ENCODE results near the gene OSBPL6. TPM values are rescaled to one million over a fixed set of nuclear protein-coding genes. Genes with fewer than 3 reads are reported as not detected.

OSBPL6 gene
- total and polyA plus RNA-seq, 2 of the 13 experiments (the other 11 are each of a cell fraction or from before 2014, with no cell fraction given) = 0.03 to 0.11 TPM

GRCh38 chr2:178193496-178193822 lies 853 bp upstream of the OSBPL6 start (continued):
- TF ChIP-seq KLF16 (CRISPR knock-in tag; IDR thresholded peaks at IDR 0.05) (peak in 1 of 2 experiments; percentile 79; a peak in 2 of 4 replicates), ZNF773 (CRISPR knock-in tag; IDR thresholded peaks at IDR 0.05; ENCODE audit: borderline replicate concordance) (no peak), CTCF (CRISPR knock-in tag; IDR thresholded peaks at IDR 0.05) (0 out of 2 replicates have a peak, but pooled peaks have one; percentile 7), ATRX (CRISPR knock-in tag; IDR thresholded peaks at IDR 0.05; ENCODE audit: borderline replicate concordance) (no peak), BCL6 (CRISPR knock-in tag; IDR thresholded peaks at IDR 0.05) (peak; percentile 96), RAD21 (CRISPR knock-in tag; IDR thresholded peaks at IDR 0.05) (no peak), ZNF746 (CRISPR knock-in tag; IDR thresholded peaks at IDR 0.05) (peak; percentile 95), JUNB (CRISPR knock-in tag; IDR thresholded peaks at IDR 0.05; ENCODE audit: borderline replicate concordance) (peak; percentile 72; the same call in 1 of the 2 replicates), ZNF333 (CRISPR knock-in tag; IDR thresholded peaks at IDR 0.05; ENCODE audit: borderline replicate concordance) (0 out of 2 replicates have a peak, but pooled peaks have one; percentile 11), NONO (IDR thresholded peaks at IDR 0.05) (no peak), NONO (CRISPR knock-in tag; conservative IDR thresholded peaks at IDR 0.05) (peak; percentile 91), ZBTB2 (CRISPR knock-in tag; IDR thresholded peaks at IDR 0.05; ENCODE audit: low read depth) (peak; percentile 47; the same call in 1 of the 2 replicates), SP5 (CRISPR knock-in tag; IDR thresholded peaks at IDR 0.05; ENCODE audit: borderline replicate concordance, low read depth) (peak; percentile 100), TSC22D2 (CRISPR knock-in tag; IDR thresholded peaks at IDR 0.05; ENCODE audit: borderline replicate concordance) (peak; percentile 24; the same call in 1 of the 2 replicates), GATA4 (IDR thresholded peaks at IDR 0.05; ENCODE audit: borderline replicate concordance, low read depth) (peak; percentile 24; the same call in 1 of the 2 replicates), MEF2D (CRISPR knock-in tag; IDR thresholded peaks at IDR 0.05) (peak; percentile 94), ZC3H13 (CRISPR knock-in tag; IDR thresholded peaks at IDR 0.05) (peak; percentile 49; the same call in 1 of the 2 replicates), FOXC1 (CRISPR knock-in tag; IDR thresholded peaks at IDR 0.05; ENCODE audit: borderline replicate concordance) (no peak; the same call in 1 of the 2 replicates), POGZ (CRISPR knock-in tag; IDR thresholded peaks at IDR 0.05) (peak; percentile 69), BRF2 (CRISPR knock-in tag; IDR thresholded peaks at IDR 0.05) (peak; percentile 78; the same call in 1 of the 2 replicates), MYPOP (CRISPR knock-in tag; IDR thresholded peaks at IDR 0.05) (peak; percentile 78), MEIS2 (CRISPR knock-in tag; IDR thresholded peaks at IDR 0.05) (peak; percentile 51; the same call in 1 of the 2 replicates), ZBTB26 (CRISPR knock-in tag; IDR thresholded peaks at IDR 0.05; ENCODE audit: borderline replicate concordance) (no peak), JUND (CRISPR knock-in tag; IDR thresholded peaks at IDR 0.05) (peak; percentile 55; the same call in 1 of the 2 replicates), MIER3 (CRISPR knock-in tag; IDR thresholded peaks at IDR 0.05; ENCODE audit: borderline replicate concordance) (peak; percentile 94; the same call in 1 of the 2 replicates)
